Measurements from ENCODE around the gene CNST.

CNST gene

GRCh38 chr1:246608616-246609376, 42.5 kb downstream of the CNST start:
- DNase-seq = no peak

GRCh38 chr1:246609632-246610031, 43.4 kb downstream of the CNST start:
- Histone ChIP-seq H2AFZ (ENCODE audit: low read length) (no peak overlapping the region), H3K4me3 (ENCODE audit: low read length) (no peak overlapping the region), H3K27ac (ENCODE audit: low read length) (no peak overlapping the region), H3K4me1 (ENCODE audit: low read length) (no peaks in the 10 kb centered on the region), H3K27me3 (replicated peaks; ENCODE audit: insufficient read depth, low read length) (no peaks in the 10 kb centered on the region), H3K36me3 (replicated peaks; ENCODE audit: insufficient read depth, low read length) (no peaks in the 10 kb centered on the region), H3K4me2 (ENCODE audit: low read depth, low read length) (no peak overlapping the region), H3K9me2 (replicated peaks; ENCODE audit: insufficient read depth, low read length) (no peaks in the 10 kb centered on the region), H3F3A (ENCODE audit: insufficient read depth, low read length) (no peaks in the 10 kb centered on the region), H4K20me1 (ENCODE audit: insufficient read depth, low read length) (no peaks in the 10 kb centered on the region), H3K79me2 (ENCODE audit: low read length) (peaks cover 61% of the 10 kb centered on the region), H3K9me3 (replicated peaks; ENCODE audit: insufficient read depth, low read length) (no peaks in the 10 kb centered on the region), H3K9ac (ENCODE audit: low read length) (no peak overlapping the region)
- DNase-seq = no peak
- no peak for TF ChIP-seq CTCF (IDR thresholded peaks at IDR 0.05; ENCODE audit: low read length)

More at GRCh38 chr1:246608616-246609376, 42.5 kb downstream of the CNST start:
- Histone ChIP-seq H3K9me2 (replicated peaks; ENCODE audit: insufficient read depth, low read length) (no peaks in the 10 kb centered on the region), H3K36me3 (replicated peaks; ENCODE audit: insufficient read depth, low read length) (no peaks in the 10 kb centered on the region), H3F3A (ENCODE audit: insufficient read depth, low read length) (no peaks in the 10 kb centered on the region), H2AFZ (ENCODE audit: low read length) (no peak overlapping the region), H3K9me3 (replicated peaks; ENCODE audit: insufficient read depth, low read length) (no peaks in the 10 kb centered on the region), H4K20me1 (ENCODE audit: insufficient read depth, low read length) (no peaks in the 10 kb centered on the region), H3K9ac (ENCODE audit: low read length) (no peak overlapping the region), H3K4me2 (ENCODE audit: low read depth, low read length) (no peak overlapping the region), H3K4me1 (ENCODE audit: low read length) (no peaks in the 10 kb centered on the region), H3K79me2 (ENCODE audit: low read length) (peaks cover 64% of the 10 kb centered on the region), H3K27ac (ENCODE audit: low read length) (no peak overlapping the region), H3K4me3 (ENCODE audit: low read length) (no peak overlapping the region), H3K27me3 (replicated peaks; ENCODE audit: insufficient read depth, low read length) (no peaks in the 10 kb centered on the region)
- TF ChIP-seq EZH2phosphoT487 (IDR thresholded peaks at IDR 0.05; ENCODE audit: low read length) = no peak
- TF ChIP-seq CTCF (IDR thresholded peaks at IDR 0.05; ENCODE audit: low read length) = no peak
- no peak for TF ChIP-seq EZH2 (optimal IDR thresholded peaks at IDR 0.05; ENCODE audit: low read depth, low read length)

- H3K4me1 ChIP-seq (ENCODE audit: low read length) = no peaks in the 10 kb centered on the region
- no peaks in the 10 kb centered on the region for H3F3A ChIP-seq (ENCODE audit: insufficient read depth, low read length)
- no peaks in the 10 kb centered on the region for H3K27me3 ChIP-seq (replicated peaks; ENCODE audit: insufficient read depth, low read length)
- TF ChIP-seq EZH2phosphoT487 (IDR thresholded peaks at IDR 0.05; ENCODE audit: low read length) = no peak
- TF ChIP-seq CTCF (IDR thresholded peaks at IDR 0.05; ENCODE audit: low read length) = no peak
- TF ChIP-seq EZH2 (optimal IDR thresholded peaks at IDR 0.05; ENCODE audit: low read depth, low read length) = no peak
- no peak overlapping the region for H3K4me2 ChIP-seq (ENCODE audit: low read depth, low read length)
- H3K9me2 ChIP-seq (replicated peaks; ENCODE audit: insufficient read depth, low read length) = no peaks in the 10 kb centered on the region
- no peak overlapping the region for H2AFZ ChIP-seq (ENCODE audit: low read length)
- peaks cover 78% of the 10 kb centered on the region for H3K79me2 ChIP-seq (ENCODE audit: low read length)
- H3K9me3 ChIP-seq (replicated peaks; ENCODE audit: insufficient read depth, low read length) = no peaks in the 10 kb centered on the region
- no peaks in the 10 kb centered on the region for H4K20me1 ChIP-seq (ENCODE audit: insufficient read depth, low read length)
- H3K9ac ChIP-seq (ENCODE audit: low read length) = no peak overlapping the region
- no peak overlapping the region for H3K4me3 ChIP-seq (ENCODE audit: low read length)
- no peak for DNase-seq
- H3K27ac ChIP-seq (ENCODE audit: low read length) = no peak overlapping the region
- no peaks in the 10 kb centered on the region for H3K36me3 ChIP-seq (replicated peaks; ENCODE audit: insufficient read depth, low read length)
Observed at GRCh38 chr1:246613096-246613758, 47.0 kb downstream of the CNST start.
